Chondrocyte (in vitro differentiated cells): ENCODE results near the gene CEMIP2. TPM values are rescaled to one million over a fixed set of nuclear protein-coding genes. Genes with fewer than 3 reads are reported as not detected.

Experiments used
- DNase-seq: peaks from one replicate; pipeline ENCODE4 v3.0.0; 2021; ENCODE audit warnings: mixed read lengths, low spot score
- H3K27ac Mint-ChIP-seq: one replicate; pipeline ENCODE4 v1.8.0; 2021; ENCODE audit warnings: mild to moderate bottlenecking, moderate library complexity, mixed read lengths; ENCODE audit not compliant: unreplicated experiment
- H3K27me3 Mint-ChIP-seq: 2 replicates; pipeline ENCODE4 v1.8.0; 2021; ENCODE audit warnings: low read depth, mixed read lengths
- H3K36me3 Mint-ChIP-seq: 2 replicates; pipeline ENCODE4 v1.8.0; 2021; ENCODE audit warnings: low read depth, mixed read lengths
- H3K4me1 Mint-ChIP-seq: 2 replicates; pipeline ENCODE4 v1.8.0; 2021; ENCODE audit warnings: low read depth, mild to moderate bottlenecking, mixed read lengths
- H3K4me3 Mint-ChIP-seq: one replicate; pipeline ENCODE4 v1.8.0; 2021; ENCODE audit warnings: mild to moderate bottlenecking, moderate library complexity, mixed read lengths; ENCODE audit not compliant: unreplicated experiment
- H3K9me3 Mint-ChIP-seq: 2 replicates; pipeline ENCODE4 v1.8.0; 2021; ENCODE audit warnings: low read depth, mixed read lengths
- CTCF ChIP-seq: fragments of 200-600 bp; sonication (generic); IDR thresholded peaks from 2 replicates; pipeline ENCODE4 v1.5.0; 2021; ENCODE audit warnings: antibody characterized with exemption, mild to moderate bottlenecking, moderate library complexity
- total RNA-seq: library from RNA; stranded (reverse); gene quantifications from 3 replicates; pipeline ENCODE4 v1.2.1, GENCODE V29; 2021

Gene CEMIP2
- total RNA-seq, 1 donor from 2014 or later = 23.3 TPM

- Mint-ChIP-seq H3K36me3 (no peaks in the 10 kb centered on the region), H3K9me3 (no peaks in the 10 kb centered on the region), H3K27me3 (no peaks in the 10 kb centered on the region), H3K27ac (no peak overlapping the region), H3K4me3 (peak overlapping the region; percentile 91), H3K4me1 (peaks cover 56% of the 10 kb centered on the region)
- no peak for DNase-seq
- TF ChIP-seq CTCF = no peak
Measured at GRCh38 chr9:71766663-71767062, 1.6 kb downstream of the CEMIP2 start.

- no peaks in the 10 kb centered on the region for H3K9me3 Mint-ChIP-seq
- TF ChIP-seq CTCF = no peak
- H3K36me3 Mint-ChIP-seq = no peaks in the 10 kb centered on the region
- peaks cover 65% of the 10 kb centered on the region for H3K4me1 Mint-ChIP-seq
- H3K27me3 Mint-ChIP-seq = no peaks in the 10 kb centered on the region
- H3K4me3 Mint-ChIP-seq = peak overlapping the region; percentile 8
- DNase-seq = no peak
- peak overlapping the region; percentile 42 for H3K27ac Mint-ChIP-seq
Measured at GRCh38 chr9:71765693-71766092, 2.6 kb downstream of the CEMIP2 start.

- TF ChIP-seq CTCF = no peak
Measured at GRCh38 chr9:71764891-71765290, 3.4 kb downstream of the CEMIP2 start.

GRCh38 chr9:71764463-71764862 is 3.9 kb downstream of the CEMIP2 start:
- no peak for TF ChIP-seq CTCF
- peak overlapping the region; percentile 83 for H3K27ac Mint-ChIP-seq

More at GRCh38 chr9:71764891-71765290, 3.4 kb downstream of the CEMIP2 start:
- H3K36me3 Mint-ChIP-seq = no peaks in the 10 kb centered on the region
- H3K27ac Mint-ChIP-seq = peak overlapping the region; percentile 83
- H3K4me3 Mint-ChIP-seq = no peak overlapping the region
- DNase-seq = no peak
- no peaks in the 10 kb centered on the region for H3K27me3 Mint-ChIP-seq
- no peaks in the 10 kb centered on the region for H3K9me3 Mint-ChIP-seq
- peaks cover 71% of the 10 kb centered on the region for H3K4me1 Mint-ChIP-seq

GRCh38 chr9:71763832-71764231 is 4.5 kb downstream of the CEMIP2 start:
- Mint-ChIP-seq H3K27ac (peak overlapping the region; percentile 83), H3K4me1 (peaks cover 75% of the 10 kb centered on the region), H3K4me3 (no peak overlapping the region), H3K36me3 (no peaks in the 10 kb centered on the region), H3K9me3 (no peaks in the 10 kb centered on the region), H3K27me3 (no peaks in the 10 kb centered on the region)
- no peak for DNase-seq
- no peak for TF ChIP-seq CTCF

More at GRCh38 chr9:71764463-71764862, 3.9 kb downstream of the CEMIP2 start:
- Mint-ChIP-seq H3K4me3 (peak overlapping the region; percentile 28), H3K36me3 (no peaks in the 10 kb centered on the region), H3K4me1 (peaks cover 69% of the 10 kb centered on the region), H3K27me3 (no peaks in the 10 kb centered on the region), H3K9me3 (no peaks in the 10 kb centered on the region)
- DNase-seq = no peak
